ENCODE results near the gene NEMP2.

DNA sequence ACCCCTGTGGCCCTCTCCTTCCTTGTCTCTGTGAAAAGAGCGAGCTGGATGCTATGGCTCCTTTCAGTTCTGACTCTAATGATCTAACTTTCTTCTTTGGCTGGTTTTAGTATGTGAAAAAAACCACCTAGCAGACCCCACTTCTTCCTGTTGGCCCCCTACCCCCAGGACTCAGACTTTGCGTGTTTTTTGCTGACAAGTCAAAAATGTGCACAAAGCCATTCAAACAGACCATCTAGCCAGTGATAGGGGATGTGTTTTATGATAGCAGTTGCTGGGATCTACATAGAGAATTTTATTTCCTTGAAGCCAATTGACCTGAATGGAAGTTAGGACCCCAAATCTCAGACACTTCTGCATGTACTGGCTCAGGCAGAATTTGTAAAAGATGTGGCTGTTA is 77.3 kb downstream of the NEMP2 start:
- TF ChIP-seq, protein P1, sequence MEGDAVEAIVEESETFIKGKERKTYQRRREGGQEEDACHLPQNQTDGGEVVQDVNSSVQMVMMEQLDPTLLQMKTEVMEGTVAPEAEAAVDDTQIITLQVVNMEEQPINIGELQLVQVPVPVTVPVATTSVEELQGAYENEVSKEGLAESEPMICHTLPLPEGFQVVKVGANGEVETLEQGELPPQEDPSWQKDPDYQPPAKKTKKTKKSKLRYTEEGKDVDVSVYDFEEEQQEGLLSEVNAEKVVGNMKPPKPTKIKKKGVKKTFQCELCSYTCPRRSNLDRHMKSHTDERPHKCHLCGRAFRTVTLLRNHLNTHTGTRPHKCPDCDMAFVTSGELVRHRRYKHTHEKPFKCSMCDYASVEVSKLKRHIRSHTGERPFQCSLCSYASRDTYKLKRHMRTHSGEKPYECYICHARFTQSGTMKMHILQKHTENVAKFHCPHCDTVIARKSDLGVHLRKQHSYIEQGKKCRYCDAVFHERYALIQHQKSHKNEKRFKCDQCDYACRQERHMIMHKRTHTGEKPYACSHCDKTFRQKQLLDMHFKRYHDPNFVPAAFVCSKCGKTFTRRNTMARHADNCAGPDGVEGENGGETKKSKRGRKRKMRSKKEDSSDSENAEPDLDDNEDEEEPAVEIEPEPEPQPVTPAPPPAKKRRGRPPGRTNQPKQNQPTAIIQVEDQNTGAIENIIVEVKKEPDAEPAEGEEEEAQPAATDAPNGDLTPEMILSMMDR (IDR thresholded peaks at IDR 0.05; ENCODE audit: low read depth, low read length, poor library complexity, severe bottlenecking) = no peak
- no peak for TF ChIP-seq EZH2phosphoT487 (IDR thresholded peaks at IDR 0.05; ENCODE audit: borderline replicate concordance, low read length)

All from DOHH2 (cell line).